ENCODE results near the gene LRRC30. TPM values are rescaled to one million over a fixed set of nuclear protein-coding genes. Genes with fewer than 3 reads are reported as not detected.

The LRRC30 gene
- total and polyA plus RNA-seq, 2 donors (not counting 1 experiment from before 2014, with no cell fraction given): not detected

GRCh38 chr18:7272311-7273049 is 41.6 kb downstream of the LRRC30 start:
- Histone ChIP-seq H2AFZ (ENCODE audit: insufficient read depth, low read depth, low read length, poor library complexity, severe bottlenecking) (no peak overlapping the region), H3K4me1 (ENCODE audit: control insufficient read depth in 2 of 2, insufficient read depth in 2 of 2, low read length in 2 of 2) (no peaks in the 10 kb centered on the region), H3K27ac (ENCODE audit: low read length in 2 of 2) (no peak overlapping the region), H3K9me3 (ENCODE audit: control extremely low read depth in 1 of 3, control insufficient read depth in 2 of 3, insufficient read depth in 1 of 3, low read length in 2 of 3) (peaks cover 0 to 8% (median 0%) of the 10 kb centered on the region in 3 donors), H3K4me2 (replicated peaks; ENCODE audit: low read depth, low read length, poor library complexity, severe bottlenecking) (no peak overlapping the region), H3K79me2 (ENCODE audit: control insufficient read depth, insufficient read depth, low read length) (no peaks in the 10 kb centered on the region), H3K9ac (ENCODE audit: low read length) (no peak overlapping the region), H4K20me1 (ENCODE audit: control insufficient read depth, insufficient read depth, low read length, poor library complexity, severe bottlenecking) (no peaks in the 10 kb centered on the region), H3K36me3 (replicated peaks in 1 of 2; ENCODE audit: control extremely low read depth in 1 of 2, control insufficient read depth in 1 of 2, extremely low read depth in 1 of 2, insufficient read depth in 2 of 2, low read length in 1 of 2) (no peaks in the 10 kb centered on the region), H3K4me3 (ENCODE audit: control extremely low read depth in 1 of 5, extremely low read depth in 1 of 5, insufficient read depth in 1 of 5, low read depth in 2 of 5, low read length in 4 of 5) (no peak overlapping the region), H3K27me3 (replicated peaks in 1 of 4; ENCODE audit: control extremely low read depth in 1 of 4, control insufficient read depth in 3 of 4, insufficient read depth in 4 of 4, low read length in 3 of 4) (no peaks in the 10 kb centered on the region)
- no peak overlapping the region for H3K4me3 Mint-ChIP-seq
- DNase-seq (no peak), ATAC-seq (ENCODE audit: low read depth) (no peak)
- CTCF ChIA-PET: no interaction called here
- intact Hi-C loops (cut with micrococcal nuclease): no loop called here
- no peak for TF ChIP-seq CTCF (IDR thresholded peaks at IDR 0.05)
- TF ChIP-seq EZH2 (IDR thresholded peaks at IDR 0.05; ENCODE audit: borderline replicate concordance, insufficient read depth, low read depth, low read length, poor library complexity, severe bottlenecking): no peak
- H3K27me3 Mint-ChIP-seq: no peaks in the 10 kb centered on the region
- 22% methylated on average over 19 of the region's 24 CpGs for WGBS (ENCODE audit: insufficient coverage)
- H3K4me1 Mint-ChIP-seq: no peaks in the 10 kb centered on the region
- POLR2A ChIA-PET: no interaction called here
- no peak overlapping the region for H3K27ac Mint-ChIP-seq
- H3K9me3 Mint-ChIP-seq (ENCODE audit: insufficient read depth): peaks cover 3% of the 10 kb centered on the region

DNA sequence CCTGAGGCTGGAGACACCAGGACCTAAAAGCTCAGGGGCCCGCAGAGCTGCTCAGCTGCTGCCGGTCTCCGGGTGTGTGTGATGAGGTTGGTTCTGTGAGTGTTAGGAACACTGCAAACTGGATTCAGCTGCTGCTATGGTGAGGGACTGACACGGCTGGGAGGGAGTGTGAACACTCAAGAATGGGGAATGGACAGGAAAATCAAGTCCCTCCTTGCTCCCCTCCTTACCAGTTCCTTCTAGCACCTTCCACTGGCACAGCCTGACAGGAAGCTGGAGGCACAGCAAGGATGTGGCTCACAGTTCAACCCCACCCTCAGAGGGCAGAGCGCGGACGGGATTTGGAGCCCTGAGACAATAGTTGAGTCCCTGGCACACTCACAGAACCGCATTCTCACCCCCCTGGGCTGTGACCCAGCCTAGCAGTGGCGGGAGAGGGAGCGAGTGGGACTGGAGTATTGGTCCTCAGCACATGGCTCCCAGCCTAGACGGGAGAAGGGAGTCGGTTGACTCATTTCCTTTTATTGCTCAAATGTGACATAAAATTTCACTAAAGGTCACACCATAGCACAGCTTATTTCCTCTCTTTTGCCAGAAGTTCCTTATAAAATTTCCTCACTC is 42.5 kb downstream of the LRRC30 start:
- H3K9ac ChIP-seq (ENCODE audit: low read length): no peak overlapping the region
- Mint-ChIP-seq H3K9me3 (ENCODE audit: insufficient read depth) (peaks cover 3% of the 10 kb centered on the region), H3K4me1 (no peaks in the 10 kb centered on the region), H3K4me3 (no peak overlapping the region), H3K27me3 (no peaks in the 10 kb centered on the region), H3K27ac (no peak overlapping the region)
- no peaks in the 10 kb centered on the region for H3K36me3 ChIP-seq (replicated peaks in 1 of 2; ENCODE audit: control extremely low read depth in 1 of 2, control insufficient read depth in 1 of 2, extremely low read depth in 1 of 2, insufficient read depth in 2 of 2, low read length in 1 of 2)
- POLR2A ChIA-PET: no interaction called here
- ATAC-seq (ENCODE audit: low read depth) (no peak), DNase-seq (no peak)
- intact Hi-C loops (cut with micrococcal nuclease): no loop called here
- no peak overlapping the region for H2AFZ ChIP-seq (ENCODE audit: insufficient read depth, low read depth, low read length, poor library complexity, severe bottlenecking)
- H3K9me3 ChIP-seq (ENCODE audit: control extremely low read depth in 1 of 3, control insufficient read depth in 2 of 3, insufficient read depth in 1 of 3, low read length in 2 of 3): peaks cover 0 to 8% (median 0%) of the 10 kb centered on the region in 3 donors
- H3K27ac ChIP-seq (ENCODE audit: low read length in 2 of 2): no peak overlapping the region
- TF ChIP-seq CTCF (IDR thresholded peaks at IDR 0.05) (no peak), EZH2 (IDR thresholded peaks at IDR 0.05; ENCODE audit: borderline replicate concordance, insufficient read depth, low read depth, low read length, poor library complexity, severe bottlenecking) (no peak)
- no peaks in the 10 kb centered on the region for H3K27me3 ChIP-seq (replicated peaks in 1 of 4; ENCODE audit: control extremely low read depth in 1 of 4, control insufficient read depth in 3 of 4, insufficient read depth in 4 of 4, low read length in 3 of 4)
- WGBS (ENCODE audit: insufficient coverage): 43% methylated on average over 6 of the region's 12 CpGs
- H3K4me2 ChIP-seq (replicated peaks; ENCODE audit: low read depth, low read length, poor library complexity, severe bottlenecking): no peak overlapping the region
- H3K4me3 ChIP-seq (ENCODE audit: control extremely low read depth in 1 of 5, extremely low read depth in 1 of 5, insufficient read depth in 1 of 5, low read depth in 2 of 5, low read length in 4 of 5): no peak overlapping the region
- no peaks in the 10 kb centered on the region for H3K4me1 ChIP-seq (ENCODE audit: control insufficient read depth in 2 of 2, insufficient read depth in 2 of 2, low read length in 2 of 2)
- no peaks in the 10 kb centered on the region for H4K20me1 ChIP-seq (ENCODE audit: control insufficient read depth, insufficient read depth, low read length, poor library complexity, severe bottlenecking)
- no peaks in the 10 kb centered on the region for H3K79me2 ChIP-seq (ENCODE audit: control insufficient read depth, insufficient read depth, low read length)
- CTCF ChIA-PET: no interaction called here

Measured in B cell (primary cell).